HEK293 (cell line): Measurements from ENCODE around the gene ACVR2B.

Source experiments
- CTCF ChIA-PET: fragments of 350-600 bp; formaldehyde crosslinking; extraction: SDS; loops from one replicate; lab custom pipeline; 2021; ENCODE audit warnings: antibody characterized with exemption; lab: Yijun Ruan, JAX
- POLR2A ChIA-PET: fragments of 300-600 bp; formaldehyde crosslinking; extraction: SDS; loops from one replicate; lab custom pipeline; 2020; ENCODE audit warnings: antibody characterized with exemption, inconsistent platforms; lab: Yijun Ruan, JAX
- H3K27ac ChIP-seq: fragments of 200-500 bp; sonication (Bioruptor generic); 2 replicates; pipeline ENCODE4 v1.5.1; 2014; ENCODE audit warnings: low read depth, low read length, control low read depth, inconsistent platforms; ENCODE audit errors: extremely low read depth
- H3K36me3 ChIP-seq, 2 experiments: fragments of 200-500 bp in 1 of 2; sonication (Bioruptor generic) in 1 of 2; 1 replicate in 1 of 2; 2 replicates in 1 of 2; pipeline ENCODE4 v1.5.1; 2014 to 2017; ENCODE audit warnings: inconsistent platforms in 2 of 2, low read length in 2 of 2; ENCODE audit not compliant: control insufficient read depth in 2 of 2, insufficient read depth in 1 of 2
- H3K4me1 ChIP-seq: fragments of 200-500 bp; sonication (Bioruptor generic); 2 replicates; pipeline ENCODE4 v1.5.1; 2014; ENCODE audit warnings: mild to moderate bottlenecking, low read length, inconsistent platforms; ENCODE audit not compliant: control insufficient read depth, insufficient read depth
- H3K4me3 ChIP-seq: 2 replicates; pipeline ENCODE4 v1.5.1; 2011; ENCODE audit warnings: low read depth, mild to moderate bottlenecking, control low read depth, low read length, moderate library complexity
- H3K9me3 ChIP-seq: fragments of 200-500 bp; sonication (Bioruptor generic); 2 replicates; pipeline ENCODE4 v1.5.1; 2014; ENCODE audit warnings: low read depth, low read length, inconsistent platforms; ENCODE audit not compliant: control insufficient read depth, insufficient read depth
- GLIS1 ChIP-seq: fragments of 450-650 bp; formaldehyde crosslinking; IDR thresholded peaks from 2 replicates; pipeline ENCODE4 v1.5.1; 2016; ENCODE audit warnings: missing biosample characterization, missing genetic modification characterization
- HOXA7 ChIP-seq: sonication (generic); formaldehyde crosslinking; IDR thresholded peaks from 2 replicates; pipeline ENCODE4 v1.8.1; 2022; ENCODE audit warnings: missing genetic modification reagents, borderline replicate concordance
- OVOL3 ChIP-seq: fragments of 450-650 bp; formaldehyde crosslinking; IDR thresholded peaks from 2 replicates; pipeline ENCODE4 v1.5.1; 2016; ENCODE audit warnings: missing biosample characterization, missing genetic modification characterization
- RBAK ChIP-seq: fragments of 450-650 bp; formaldehyde crosslinking; IDR thresholded peaks from 2 replicates; pipeline ENCODE4 v1.5.1; 2016; ENCODE audit warnings: missing biosample characterization, missing genetic modification characterization
- SCRT1 ChIP-seq: fragments of 450-650 bp; formaldehyde crosslinking; IDR thresholded peaks from 2 replicates; pipeline ENCODE4 v1.5.1; 2016; ENCODE audit warnings: missing biosample characterization, missing genetic modification characterization, borderline replicate concordance
- SP7 ChIP-seq: fragments of 450-650 bp; formaldehyde crosslinking; IDR thresholded peaks from 2 replicates; pipeline ENCODE4 v1.5.1; 2016; ENCODE audit warnings: missing biosample characterization, missing genetic modification characterization
- ZFHX2 ChIP-seq: fragments of 450-650 bp; formaldehyde crosslinking; conservative IDR thresholded peaks from 2 replicates; pipeline ENCODE4 v1.5.1; 2016; ENCODE audit warnings: missing biosample characterization, missing genetic modification characterization
- ZIC2 ChIP-seq: fragments of 450-650 bp; formaldehyde crosslinking; IDR thresholded peaks from 2 replicates; pipeline ENCODE4 v1.5.1; 2016; ENCODE audit warnings: missing biosample characterization, missing genetic modification characterization
- ZNF133 ChIP-seq: fragments of 450-650 bp; formaldehyde crosslinking; IDR thresholded peaks from 2 replicates; pipeline ENCODE4 v1.5.1; 2016; ENCODE audit warnings: missing biosample characterization, missing genetic modification characterization
- ZNF138 ChIP-seq: fragments of 450-650 bp; formaldehyde crosslinking; IDR thresholded peaks from 2 replicates; pipeline ENCODE4 v1.5.1; 2016; ENCODE audit warnings: missing biosample characterization, missing genetic modification characterization, borderline replicate concordance
- ZNF202 ChIP-seq: fragments of 450-650 bp; formaldehyde crosslinking; IDR thresholded peaks from 2 replicates; pipeline ENCODE4 v1.5.1; 2016; ENCODE audit warnings: missing biosample characterization, missing genetic modification characterization, borderline replicate concordance
- ZNF354C ChIP-seq: fragments of 450-650 bp; formaldehyde crosslinking; IDR thresholded peaks from 2 replicates; pipeline ENCODE4 v1.5.1; 2016; ENCODE audit warnings: missing biosample characterization, missing genetic modification characterization, low read depth, borderline replicate concordance
- ZNF366 ChIP-seq: fragments of 450-650 bp; formaldehyde crosslinking; conservative IDR thresholded peaks from 2 replicates; pipeline ENCODE4 v1.5.1; 2016; ENCODE audit warnings: missing biosample characterization, missing genetic modification characterization
- ZNF37A ChIP-seq: fragments of 450-650 bp; IDR thresholded peaks from 2 replicates; pipeline ENCODE4 v1.5.1; 2018; ENCODE audit warnings: missing biosample characterization, missing genetic modification characterization
- ZNF529 ChIP-seq: fragments of 450-650 bp; formaldehyde crosslinking; IDR thresholded peaks from 2 replicates; pipeline ENCODE4 v1.5.1; 2017; ENCODE audit warnings: missing genetic modification characterization, missing biosample characterization; ENCODE audit not compliant: insufficient replicate concordance
- ZNF558 ChIP-seq: fragments of 450-650 bp; formaldehyde crosslinking; IDR thresholded peaks from 2 replicates; pipeline ENCODE4 v1.5.1; 2016; ENCODE audit warnings: missing biosample characterization, missing genetic modification characterization
- ZNF624 ChIP-seq: fragments of 450-650 bp; formaldehyde crosslinking; IDR thresholded peaks from 2 replicates; pipeline ENCODE4 v1.5.1; 2017; ENCODE audit warnings: missing biosample characterization, missing genetic modification characterization
- ZNF629 ChIP-seq: fragments of 450-650 bp; formaldehyde crosslinking; IDR thresholded peaks from 2 replicates; pipeline ENCODE4 v1.5.1; 2017; ENCODE audit warnings: missing biosample characterization, missing genetic modification characterization
- ZNF658 ChIP-seq: fragments of 450-650 bp; formaldehyde crosslinking; IDR thresholded peaks from 2 replicates; pipeline ENCODE4; 2016; ENCODE audit warnings: missing biosample characterization, missing genetic modification characterization
- ZNF670 ChIP-seq: fragments of 450-650 bp; formaldehyde crosslinking; IDR thresholded peaks from 2 replicates; pipeline ENCODE4 v1.5.1; 2016; ENCODE audit warnings: missing biosample characterization, missing genetic modification characterization, low read depth
- ZNF707 ChIP-seq: fragments of 450-650 bp; formaldehyde crosslinking; IDR thresholded peaks from 2 replicates; pipeline ENCODE4 v1.5.1; 2016; ENCODE audit warnings: missing biosample characterization, missing genetic modification characterization
- ZNF792 ChIP-seq: fragments of 450-650 bp; formaldehyde crosslinking; IDR thresholded peaks from 2 replicates; pipeline ENCODE4 v1.5.1; 2016; ENCODE audit warnings: missing biosample characterization, missing genetic modification characterization

The ACVR2B gene

DNA sequence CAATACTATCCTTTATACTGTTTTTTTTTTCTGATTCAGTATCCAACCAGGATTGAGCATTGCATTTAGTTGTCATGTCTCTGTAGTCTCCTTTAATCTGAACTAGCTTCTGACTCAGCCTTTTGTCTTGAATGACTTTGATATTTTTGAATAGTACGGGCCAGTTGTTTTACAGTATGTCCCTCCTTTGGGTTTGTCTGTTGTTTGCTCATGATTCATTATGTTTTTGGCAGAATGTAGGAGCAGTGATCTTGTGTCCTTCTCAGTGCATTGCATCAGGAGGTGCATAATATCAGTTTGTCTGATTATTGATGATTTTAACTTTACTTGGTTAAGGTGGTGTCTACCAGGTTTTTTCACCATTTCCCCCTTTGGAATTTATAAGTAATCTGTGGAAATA is 63.0 kb downstream of the ACVR2B start:
- H3K9me3 ChIP-seq: no peaks in the 10 kb centered on the region
- TF ChIP-seq ZNF624 (tag by site-specific recombination) (no peak), ZNF658 (no peak), ZNF670 (no peak), SCRT1 (no peak), HOXA7 (CRISPR knock-in tag) (no peak), ZFHX2 (tag by site-specific recombination) (no peak), ZNF37A (tag by site-specific recombination) (no peak), ZNF792 (tag by site-specific recombination) (no peak), RBAK (tag by site-specific recombination) (no peak), OVOL3 (tag by site-specific recombination) (no peak), ZNF202 (tag by site-specific recombination) (no peak)
- TF ChIP-seq, all 188 proteins: peak for 0
- ChIA-PET POLR2A (no interaction called here), CTCF (interaction anchor here (0.6 to 1.1 kb wide), 3 partner anchors 20 to 485 kb away, joined by 3 to 4 read pairs (median 3); no protein-coding TSS in a partner anchor)
- Histone ChIP-seq H3K36me3 (peaks cover 6 to 43% of the 10 kb centered on the region in 2 experiments; a peak in 1 of 3 replicates), H3K4me3 (no peak overlapping the region), H3K27ac (no peak overlapping the region), H3K4me1 (no peaks in the 10 kb centered on the region)

- POLR2A ChIA-PET: interaction anchor here (1.0 kb wide), 1 partner anchor 22 kb away, joined by 4 read pairs; no protein-coding TSS in a partner anchor
- H3K4me1 ChIP-seq: no peaks in the 10 kb centered on the region
- H3K9me3 ChIP-seq: no peaks in the 10 kb centered on the region
- no peak overlapping the region for H3K4me3 ChIP-seq
- H3K27ac ChIP-seq: no peak overlapping the region
- CTCF ChIA-PET: interaction anchor here (0.9 to 4.4 kb wide), 7 partner anchors 9 to 481 kb away, joined by 3 to 65 read pairs (median 5); partner anchors contain the start of gene EXOG
- peak; percentile 21; the same call in 1 of the 2 replicates for TF ChIP-seq ZNF366 (tag by site-specific recombination)
- no peak for TF ChIP-seq ZNF354C (tag by site-specific recombination)
- TF ChIP-seq ZNF529 (tag by site-specific recombination): no peak
- TF ChIP-seq ZNF707: no peak
- TF ChIP-seq SP7 (tag by site-specific recombination): peak; percentile 42; the same call in 1 of the 2 replicates
- no peak for TF ChIP-seq HOXA7 (CRISPR knock-in tag)
- peak; percentile 29; the same call in 1 of the 2 replicates for TF ChIP-seq ZNF629 (tag by site-specific recombination)
- peaks cover 3 to 47% of the 10 kb centered on the region in 2 experiments; a peak in 2 of 3 replicates for H3K36me3 ChIP-seq
Measured at GRCh38 chr3:38519000-38519399, 65.3 kb downstream of the ACVR2B start.

GRCh38 chr3:38519651-38520050 is 66.0 kb downstream of the ACVR2B start:
- Histone ChIP-seq H3K9me3 (no peaks in the 10 kb centered on the region), H3K4me3 (no peak overlapping the region), H3K36me3 (peaks cover 8 to 49% of the 10 kb centered on the region in 2 experiments), H3K27ac (no peak overlapping the region), H3K4me1 (no peaks in the 10 kb centered on the region)
- ChIA-PET CTCF (interaction anchor here (1.1 to 4.4 kb wide), 8 partner anchors 9 to 480 kb away, joined by 4 to 65 read pairs (median 6); no protein-coding TSS in a partner anchor), POLR2A (no interaction called here)
- peak; percentile 53 for TF ChIP-seq ZIC2 (tag by site-specific recombination)
- TF ChIP-seq GLIS1: peak; percentile 90
- no peak for TF ChIP-seq ZNF133 (tag by site-specific recombination)
- no peak for TF ChIP-seq ZNF658
- no peak for TF ChIP-seq ZNF558 (tag by site-specific recombination)
- no peak for TF ChIP-seq ZNF138 (tag by site-specific recombination)
- no peak for TF ChIP-seq ZNF792 (tag by site-specific recombination)
